Endothelial cell of umbilical vein (primary cell): ENCODE results near the gene SAMD10.

Experiments
- CTCF ChIP-seq, 2 donors: IDR thresholded peaks; 1 replicate in 1 of 2; 2 replicates in 1 of 2; pipeline ENCODE4 v1.5.1; 2011; ENCODE audit warnings: low read length in 2 of 2, mild to moderate bottlenecking in 2 of 2, moderate library complexity in 2 of 2, control low read depth in 1 of 2, inconsistent platforms in 1 of 2, low read depth in 1 of 2; ENCODE audit not compliant: insufficient read depth in 1 of 2; ENCODE audit errors: extremely low read depth in 1 of 2
- EZH2 ChIP-seq: IDR thresholded peaks from 2 replicates; pipeline ENCODE4 v1.6.1; 2012; ENCODE audit warnings: borderline replicate concordance, low read depth, mild to moderate bottlenecking, moderate library complexity, low read length, inconsistent platforms; ENCODE audit not compliant: severe bottlenecking
- GATA2 ChIP-seq: IDR thresholded peaks from 2 replicates; pipeline ENCODE4 v1.7.0; 2011; ENCODE audit warnings: low read depth, mild to moderate bottlenecking, moderate library complexity, mixed read lengths, low read length; ENCODE audit not compliant: insufficient read length, insufficient read depth
- POLR2A ChIP-seq: IDR thresholded peaks from 2 replicates; pipeline ENCODE4 v1.6.1; 2012; ENCODE audit warnings: low read depth, mild to moderate bottlenecking, control low read depth, low read length
- POLR2AphosphoS5 ChIP-seq: IDR thresholded peaks from 2 replicates; pipeline ENCODE4 v1.6.1; 2012; ENCODE audit warnings: low read depth, mild to moderate bottlenecking, control low read depth, low read length, moderate library complexity; ENCODE audit not compliant: insufficient read depth

DNA sequence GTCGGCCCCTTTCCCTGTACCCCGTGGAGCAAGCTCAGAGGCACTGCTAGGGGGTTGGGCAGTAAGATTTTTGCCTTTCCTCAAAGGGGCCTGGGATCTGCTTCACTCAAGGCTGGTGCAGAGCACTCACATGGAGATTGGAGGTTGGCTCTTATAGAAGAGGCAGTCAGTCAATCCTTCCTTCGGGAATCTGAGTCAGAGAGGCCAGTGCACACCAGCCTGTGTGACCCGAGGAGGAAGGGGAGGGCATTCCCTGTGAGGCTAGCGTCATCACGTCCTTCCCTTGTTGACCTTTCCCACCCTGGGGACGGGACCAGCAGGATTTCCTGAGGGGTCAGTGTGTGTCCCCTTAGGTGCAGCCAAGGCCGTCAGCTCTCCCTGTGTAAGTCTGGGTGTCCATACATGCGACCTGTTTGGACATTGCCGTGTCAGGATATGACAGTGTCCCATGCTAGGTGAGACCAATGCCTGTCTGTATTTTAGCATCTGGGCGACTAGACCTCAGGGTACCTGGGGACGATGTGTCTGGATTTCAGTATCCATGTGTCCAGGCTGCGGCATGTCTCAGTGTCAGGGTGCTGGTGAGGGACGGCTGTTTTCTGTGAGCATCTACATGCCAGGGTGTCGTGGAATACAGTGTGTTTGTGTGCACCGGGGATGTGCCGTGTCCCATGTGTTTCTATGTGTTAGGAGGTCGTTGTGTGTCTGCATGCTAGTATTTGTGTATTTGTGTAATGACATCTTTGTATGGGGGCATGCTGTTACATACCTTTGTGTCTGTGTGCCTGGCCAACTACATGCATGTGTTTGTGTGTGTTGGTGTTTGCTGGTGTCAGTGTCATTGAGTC is 6.9 kb downstream of the SAMD10 start:
- TF ChIP-seq CTCF (IDR thresholded peaks at IDR 0.05; ENCODE audit: extremely low read depth in 1 of 2, insufficient read depth in 1 of 2, low read depth in 1 of 2, low read length in 2 of 2): no peak
- no peak for TF ChIP-seq POLR2AphosphoS5
- peak; percentile 33 for TF ChIP-seq POLR2A
- no peak for TF ChIP-seq EZH2
- no peak for TF ChIP-seq GATA2
